PC-3 (cell line): ENCODE data around the gene DKK3.

ENCODE experiments used
- CTCF ChIP-seq: fragments of 300-600 bp; sonication (generic); conservative IDR thresholded peaks from 2 replicates; pipeline ENCODE4 v1.5.1; 2017; ENCODE audit warnings: antibody characterized with exemption, low read depth, mild to moderate bottlenecking, low read length
- EZH2 ChIP-seq: fragments of 300-600 bp; sonication (generic); IDR thresholded peaks from one replicate; pipeline ENCODE4 v1.6.1; 2017; ENCODE audit warnings: antibody characterized with exemption, mild to moderate bottlenecking, low read length; ENCODE audit not compliant: unreplicated experiment
- EZH2phosphoT487 ChIP-seq: fragments of 300-600 bp; sonication (generic); IDR thresholded peaks from 2 replicates; pipeline ENCODE4 v1.6.1; 2018; ENCODE audit warnings: mild to moderate bottlenecking, antibody characterized with exemption, low read length, borderline replicate concordance

- no peak for TF ChIP-seq CTCF
- TF ChIP-seq EZH2: no peak
- no peak for TF ChIP-seq EZH2phosphoT487
Observed at GRCh38 chr11:11982975-11983374, 25.5 kb downstream of the DKK3 start.
